Fibroblast of skin of right quadriceps (primary cell): ENCODE measurements around the gene PHLPP2.
"Not testable (repeated sequence)": the region's sequence is repeated elsewhere in the genome, so short reads cannot be mapped to it uniquely, and the experiment has no call there.

ENCODE experiments used
- DNase-seq: peaks from one replicate; pipeline ENCODE4 v3.0.0-alpha.2; 2013

PHLPP2 gene

GRCh38 chr16:71712501-71712900 lies 12.0 kb downstream of the PHLPP2 start:
- no peak for DNase-seq

- no peak for DNase-seq
Measured at GRCh38 chr16:71711789-71712188, 12.7 kb downstream of the PHLPP2 start.

DNA sequence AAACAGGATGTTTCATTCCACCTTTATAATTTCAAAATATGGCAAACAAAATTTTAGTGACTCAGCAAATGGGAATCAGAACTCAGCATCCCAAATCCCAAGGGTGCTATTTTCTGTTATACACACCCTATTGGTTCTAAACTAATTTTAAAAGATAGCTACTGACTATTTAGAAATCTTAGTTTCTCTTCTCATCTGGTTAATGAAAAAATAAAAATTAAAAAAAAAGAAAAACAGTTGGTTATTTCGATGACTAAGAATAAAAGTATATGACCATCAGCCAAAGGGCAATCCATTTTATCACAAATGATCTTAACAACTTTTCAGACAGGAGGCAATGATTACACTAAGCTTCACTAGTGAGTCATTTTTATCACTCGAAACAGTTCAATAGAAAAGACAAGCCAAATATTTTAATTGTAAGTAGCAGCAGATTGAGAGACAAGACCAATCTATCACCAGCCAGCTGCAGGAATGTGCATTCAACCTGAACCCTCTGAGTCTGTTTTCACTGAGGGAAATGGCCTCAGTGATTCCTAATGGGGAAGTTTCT lies 15.2 kb downstream of the PHLPP2 start:
- peak; percentile 87 for DNase-seq

DNA sequence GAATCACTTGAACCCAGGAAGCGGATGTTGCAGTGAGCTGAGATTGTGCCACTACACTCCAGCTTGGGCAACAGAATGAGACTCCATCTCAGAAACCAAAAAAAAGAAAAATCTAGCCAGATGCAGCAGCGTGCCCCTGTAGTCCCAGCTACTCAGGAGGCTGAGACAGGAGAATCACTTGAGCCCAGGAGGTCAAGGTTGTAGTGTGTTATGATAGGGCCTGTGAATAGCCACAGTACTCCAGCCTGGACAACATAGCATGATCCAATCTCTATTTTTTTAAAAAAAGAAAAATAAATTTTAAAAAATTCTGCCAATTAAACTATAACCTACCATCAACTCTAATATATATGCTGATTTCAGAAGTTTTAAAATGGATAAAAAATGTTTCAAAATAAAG lies 15.8 kb downstream of the PHLPP2 start:
- no peak for DNase-seq

DNA sequence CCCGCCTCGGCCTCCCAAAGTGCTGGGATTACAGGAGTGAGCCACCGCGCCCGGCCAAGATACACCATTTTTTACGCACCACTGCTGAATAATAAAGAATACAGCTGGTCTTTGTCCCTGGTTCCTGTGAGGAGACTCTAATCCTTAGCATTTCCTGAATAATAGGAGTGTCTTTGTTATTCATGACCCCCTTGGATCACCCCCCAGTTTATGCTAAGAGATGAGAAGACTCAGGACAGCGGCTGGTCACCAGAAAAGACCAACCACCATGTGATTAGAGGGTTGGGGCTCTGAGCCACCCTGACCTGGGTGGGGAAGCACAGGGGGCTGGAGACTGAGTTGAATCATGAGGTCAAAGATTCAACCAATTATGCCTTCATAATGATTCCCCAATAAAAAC lies 17.3 kb downstream of the PHLPP2 start:
- DNase-seq: no peak

- DNase-seq: no peak
Measured at GRCh38 chr16:71706046-71706445, 18.5 kb downstream of the PHLPP2 start.

DNA sequence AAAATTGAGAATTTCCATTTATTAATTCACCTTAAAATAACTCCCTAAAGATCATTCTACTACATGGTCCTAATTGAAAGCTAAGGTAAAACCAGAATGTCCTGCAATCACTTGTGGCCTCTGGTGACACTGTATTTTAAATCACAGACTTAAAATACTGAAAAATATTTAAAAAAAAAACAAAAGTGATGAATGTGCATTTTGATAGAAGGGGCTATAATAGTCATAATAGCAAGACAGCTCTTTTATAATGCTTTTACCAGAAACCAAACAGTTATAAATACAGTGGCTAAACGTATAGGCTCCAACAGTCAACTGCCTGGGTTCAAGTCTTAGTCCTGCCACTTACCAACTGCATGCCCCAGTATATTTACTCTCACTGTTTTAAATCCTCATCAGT lies 21.2 kb downstream of the PHLPP2 start:
- no peak for DNase-seq

- no peak for DNase-seq
Measured at GRCh38 chr16:71700831-71701230, 23.7 kb downstream of the PHLPP2 start.

- DNase-seq: no peak
Measured at GRCh38 chr16:71698491-71698890, 26.0 kb downstream of the PHLPP2 start.

DNA sequence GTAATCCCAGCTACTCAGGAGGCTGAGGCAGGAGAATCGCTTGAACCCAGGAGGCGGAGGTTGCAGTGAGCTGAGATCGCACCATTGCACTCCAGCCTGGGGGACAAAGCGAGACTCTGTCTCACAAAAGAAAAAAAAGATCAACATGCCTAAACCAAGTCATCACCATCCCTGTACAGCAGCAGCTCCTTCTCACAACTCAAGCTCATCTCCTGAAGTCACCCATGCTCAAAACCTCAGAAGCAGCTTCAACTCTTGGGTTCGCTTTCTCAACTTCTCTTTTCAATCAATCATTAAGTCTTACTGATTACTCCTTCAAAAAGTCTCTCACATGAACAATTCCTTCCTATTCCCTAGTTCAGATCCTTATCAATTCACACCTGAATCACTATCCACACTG lies 31.3 kb downstream of the PHLPP2 start:
- no peak for DNase-seq

- DNase-seq: no peak
Measured at GRCh38 chr16:71689901-71690300, 34.6 kb downstream of the PHLPP2 start.

DNA sequence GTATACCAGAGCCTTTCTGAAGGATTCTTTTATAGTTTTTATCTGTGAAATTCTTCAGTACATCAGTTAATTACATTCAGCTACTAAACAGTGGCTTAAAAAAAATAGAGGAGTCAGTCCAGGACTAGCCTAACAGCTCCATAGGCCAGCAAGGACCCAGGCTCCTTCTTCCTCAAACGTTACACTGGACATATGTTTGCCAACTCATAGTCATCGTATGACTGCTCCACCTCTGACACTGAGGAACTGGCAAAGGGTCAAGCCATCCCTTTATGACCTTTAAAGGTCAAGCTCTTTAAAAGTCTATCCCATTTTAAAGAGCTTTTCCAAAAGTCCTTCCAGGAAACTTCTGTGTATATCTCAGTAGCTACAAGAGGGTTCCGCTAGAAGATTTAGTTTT lies 36.6 kb downstream of the PHLPP2 start:
- no peak for DNase-seq

- DNase-seq: not testable (repeated sequence)
Measured at GRCh38 chr16:71684280-71684679, 40.2 kb downstream of the PHLPP2 start.

DNA sequence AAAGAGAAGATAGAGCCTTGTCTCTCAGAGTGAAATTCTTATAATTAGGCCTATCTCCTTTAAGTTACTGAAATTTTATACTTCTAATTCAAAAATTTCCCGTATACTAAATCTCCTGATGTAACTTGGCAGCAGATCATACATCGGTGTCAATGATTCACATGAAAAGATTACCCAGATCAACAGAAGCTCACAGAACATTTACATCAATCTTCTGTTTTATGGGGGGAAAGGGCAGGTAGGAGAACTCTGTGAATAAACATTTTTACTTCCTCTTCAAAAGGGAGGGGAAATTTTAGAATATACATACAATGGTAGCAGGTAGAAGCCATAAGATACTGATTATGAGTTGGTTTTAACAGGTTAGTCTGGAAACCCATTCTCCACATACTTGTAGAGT lies 43.1 kb downstream of the PHLPP2 start:
- no peak for DNase-seq

- DNase-seq: no peak
Measured at GRCh38 chr16:71676236-71676635, 48.3 kb downstream of the PHLPP2 start.

DNA sequence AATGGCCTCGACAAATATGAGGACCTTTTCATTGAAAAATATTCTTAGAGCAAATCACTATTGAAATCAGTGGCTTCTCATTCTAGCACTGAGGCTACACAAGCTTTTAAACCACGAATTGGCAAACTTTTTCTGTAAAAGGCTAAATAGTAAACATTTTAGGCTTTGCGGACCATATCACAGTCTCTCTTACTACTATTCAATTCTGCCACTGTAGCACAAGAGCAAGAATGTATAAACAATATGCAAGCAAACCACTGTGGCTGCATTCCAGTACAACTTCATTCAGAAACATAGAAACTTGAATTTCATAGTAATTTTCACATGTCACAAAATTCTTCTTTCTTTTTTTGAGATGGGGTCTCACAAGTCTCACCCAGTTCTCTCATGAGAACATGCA lies 49.1 kb downstream of the PHLPP2 start:
- no peak for DNase-seq

- no peak for DNase-seq
Measured at GRCh38 chr16:71674229-71674628, 50.3 kb downstream of the PHLPP2 start.

DNA sequence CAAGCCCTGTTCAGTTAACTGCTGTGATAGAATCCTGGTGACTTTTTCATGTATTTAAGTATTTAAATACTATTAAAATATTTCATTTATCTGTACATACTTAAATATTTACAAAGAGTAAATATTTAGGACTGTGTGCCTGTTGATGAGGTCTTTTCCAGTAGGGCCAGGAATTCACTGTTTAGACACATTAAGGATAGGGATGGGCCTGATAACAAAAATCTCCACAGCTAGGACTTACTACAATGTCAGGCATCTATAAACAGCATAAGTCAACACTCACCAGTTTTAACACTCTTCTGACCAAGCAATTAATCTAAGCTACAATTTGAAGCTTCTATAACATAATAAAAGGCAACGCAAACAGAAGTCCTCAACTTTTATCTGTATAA lies 50.9 kb downstream of the PHLPP2 start:
- no peak for DNase-seq

- DNase-seq: no peak
Measured at GRCh38 chr16:71672803-71673581, 51.5 kb downstream of the PHLPP2 start.

DNA sequence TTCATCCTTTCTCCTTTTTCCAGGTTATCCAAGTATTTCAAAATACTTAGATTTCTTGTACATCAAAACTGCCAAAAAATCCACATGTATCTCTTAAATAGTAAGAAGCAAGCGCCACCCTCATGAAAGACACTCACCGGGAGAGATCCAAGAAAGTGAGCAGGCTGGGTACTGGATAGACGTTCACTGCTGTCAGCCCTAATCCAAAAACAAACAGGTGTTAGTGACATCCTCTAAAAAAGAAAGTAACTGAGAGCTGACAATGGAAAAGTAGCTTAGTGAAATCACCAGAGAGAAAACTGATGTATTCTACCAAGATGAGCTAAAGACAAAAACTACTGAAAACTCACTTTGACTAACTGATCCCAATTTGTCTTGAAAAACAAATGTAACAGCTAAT lies 52.4 kb downstream of the PHLPP2 start:
- no peak for DNase-seq

DNA sequence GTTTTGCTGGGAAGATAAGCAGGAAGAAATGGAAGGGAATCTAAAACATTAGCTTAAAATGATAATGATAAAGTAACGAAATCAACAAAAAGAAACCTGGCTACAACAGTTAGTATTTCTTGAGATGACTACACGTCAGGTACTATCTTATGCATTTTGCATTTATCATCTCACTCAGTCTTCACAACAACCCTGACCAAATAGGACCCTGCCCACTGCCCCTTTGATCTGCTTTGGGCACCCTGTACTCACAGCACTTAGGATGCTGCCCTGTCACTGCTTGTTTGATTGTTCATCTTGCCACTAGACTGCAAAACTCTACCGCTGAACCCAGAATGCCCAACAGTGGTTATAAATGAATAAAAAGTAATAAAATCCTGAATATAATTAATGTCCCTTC lies 53.3 kb downstream of the PHLPP2 start:
- DNase-seq: no peak

GRCh38 chr16:71670537-71670936 lies 54.0 kb downstream of the PHLPP2 start:
- DNase-seq: no peak

GRCh38 chr16:71669926-71670536 lies 54.5 kb downstream of the PHLPP2 start:
- no peak for DNase-seq

- DNase-seq: no peak
Measured at GRCh38 chr16:71666928-71667707, 57.4 kb downstream of the PHLPP2 start.
